SHP77 treated with DMSO at 0.1 percent for 48 hours (cell line): ENCODE measurements around the gene ANKS3.

Experiments used
- DNase-seq: peaks from one replicate; lab custom pipeline; 2025; lab: John Stamatoyannopoulos, UW

ANKS3 gene

DNA sequence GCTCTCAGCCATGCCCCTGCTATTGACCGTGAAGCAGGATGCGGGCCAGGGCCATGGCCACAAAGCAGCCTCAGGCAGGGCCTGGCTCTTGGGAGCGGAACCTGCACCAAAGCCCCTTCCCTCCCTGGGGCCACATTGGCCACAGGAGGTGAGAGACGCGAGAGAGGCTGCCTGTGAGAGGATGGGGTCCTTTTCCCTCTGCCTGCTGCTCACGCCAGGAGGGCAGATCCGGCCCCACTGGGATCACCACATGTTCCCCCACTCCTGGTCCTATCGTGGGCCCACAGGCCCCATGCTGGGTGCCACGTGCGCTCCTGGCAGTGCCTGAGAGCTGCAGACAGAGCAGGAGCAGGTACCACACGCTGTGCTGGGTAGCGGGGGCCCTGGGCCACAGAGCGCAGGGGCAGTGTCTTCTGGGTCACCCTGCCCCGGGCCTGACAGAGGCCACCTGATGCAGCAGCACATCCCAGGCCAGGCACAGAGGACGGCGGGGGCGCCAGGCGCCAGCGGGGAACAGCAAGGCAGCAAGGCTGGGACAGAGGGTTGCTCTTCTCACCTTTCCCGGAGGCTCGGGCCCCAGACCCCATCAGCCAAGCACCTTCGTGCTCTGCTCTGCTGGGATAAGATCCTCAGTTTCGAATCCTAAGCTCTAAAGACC is 49.9 kb downstream of the ANKS3 start:
- DNase-seq, result no peak

DNA sequence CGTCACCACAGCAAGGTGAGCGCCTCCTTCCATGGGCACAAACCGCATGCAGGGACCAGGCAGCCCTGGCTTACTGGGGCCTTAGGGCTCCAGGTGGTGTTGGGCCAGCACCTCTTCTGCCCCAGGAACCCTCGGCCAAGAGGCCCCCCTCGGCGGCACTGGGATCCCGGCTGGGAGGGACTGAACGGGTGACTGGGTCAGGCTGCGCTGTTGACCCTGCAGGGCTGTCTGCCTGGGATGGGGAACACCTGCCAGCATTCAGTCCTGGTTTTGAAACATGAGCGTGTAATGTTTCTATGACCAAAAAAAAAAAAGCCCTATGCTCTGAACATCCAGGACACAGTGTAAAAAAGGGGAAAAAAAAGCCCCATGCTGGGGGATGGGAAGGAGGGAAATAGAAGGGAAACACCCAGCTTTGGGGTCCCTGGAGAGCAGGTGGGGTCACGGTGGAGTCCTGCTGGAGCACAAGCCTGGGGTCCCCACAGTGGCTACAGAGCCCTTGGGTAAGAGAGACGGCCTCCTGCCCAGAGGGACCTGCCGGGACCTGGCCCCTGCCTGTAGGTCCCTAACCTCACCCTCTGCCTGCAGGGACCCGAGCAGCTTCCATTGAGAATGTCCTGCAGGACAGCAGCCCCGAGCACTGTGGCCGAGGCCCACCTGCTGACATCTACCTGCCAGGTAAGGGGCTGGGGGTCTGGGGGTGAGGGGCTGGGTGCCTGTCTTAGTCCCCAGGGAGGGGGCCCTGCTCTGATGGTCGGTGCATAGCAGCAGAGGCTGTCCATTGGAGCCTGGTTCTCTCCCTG is 50.6 kb downstream of the ANKS3 start:
- no peak for DNase-seq

GRCh38 chr16:4682616-4683254 is 51.3 kb downstream of the ANKS3 start:
- no peak for DNase-seq

- DNase-seq, result no peak
Measured at GRCh38 chr16:4682084-4682591, 51.9 kb downstream of the ANKS3 start.

DNA sequence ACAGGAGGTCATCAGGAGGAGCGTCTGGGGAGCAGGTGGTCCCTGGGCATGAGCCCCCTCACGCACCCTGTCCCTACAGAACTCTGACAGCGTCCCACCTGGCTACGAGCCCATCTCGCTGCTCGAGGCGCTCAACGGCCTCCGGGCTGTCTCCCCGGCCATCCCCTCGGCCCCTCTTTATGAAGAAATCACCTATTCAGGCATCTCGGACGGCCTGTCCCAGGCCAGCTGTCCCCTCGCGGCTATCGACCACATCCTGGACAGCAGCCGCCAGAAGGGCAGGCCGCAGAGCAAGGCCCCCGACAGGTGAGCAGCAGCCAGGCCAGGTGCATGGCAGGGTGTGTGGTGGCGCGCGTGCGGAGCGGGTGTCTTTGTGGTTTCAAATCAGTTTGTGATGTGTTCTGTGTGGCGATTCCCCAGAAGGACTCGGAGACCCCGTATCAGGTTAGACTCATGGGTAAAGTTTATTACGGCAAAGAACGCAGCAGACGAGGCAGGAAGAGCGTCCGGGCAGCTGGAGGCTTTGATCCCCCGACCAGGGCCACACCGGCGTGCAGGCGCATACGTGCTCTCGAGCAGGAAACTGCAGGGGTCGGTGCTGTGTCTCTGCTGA is 52.5 kb downstream of the ANKS3 start:
- DNase-seq, result no peak

- DNase-seq, result no peak
Measured at GRCh38 chr16:4680673-4681470, 53.2 kb downstream of the ANKS3 start.

DNA sequence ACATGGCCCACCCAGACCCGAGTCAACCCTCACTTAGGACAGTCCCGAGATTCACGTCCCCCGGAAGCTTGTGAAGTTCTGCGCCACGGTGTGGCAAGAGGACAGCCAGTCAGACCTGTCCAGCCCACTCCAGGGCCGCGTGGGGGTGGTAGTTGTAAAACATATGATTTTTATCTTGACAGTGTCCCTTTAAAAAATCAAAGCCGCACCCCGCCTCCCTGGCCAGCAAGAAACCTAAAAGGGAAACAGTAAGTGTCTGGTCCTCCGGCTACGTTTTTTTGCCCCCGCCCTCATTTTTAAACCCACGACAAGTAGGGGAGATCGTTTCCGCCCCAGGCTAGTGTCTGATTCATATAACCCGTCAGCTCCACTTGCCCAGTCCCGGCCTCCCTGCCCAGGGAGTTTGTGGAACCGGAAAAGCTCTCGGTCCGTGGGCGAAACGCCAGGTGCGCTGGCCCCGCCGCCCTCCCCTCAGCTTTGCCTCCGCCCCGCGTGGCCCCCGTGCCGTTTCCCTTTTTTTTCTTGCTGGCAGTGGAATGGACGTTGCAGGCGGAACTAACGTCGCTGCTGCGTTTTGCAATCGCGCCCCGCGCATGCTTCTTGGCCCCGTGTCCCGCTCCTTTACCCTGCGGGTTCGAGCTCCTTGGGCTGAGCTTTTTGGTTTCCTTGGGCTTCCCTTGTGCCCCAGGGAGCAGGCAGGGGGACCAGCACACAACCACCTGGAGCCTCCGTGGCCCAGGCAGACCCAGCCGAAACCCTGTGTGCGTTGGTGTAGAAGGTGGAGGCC is 54.0 kb downstream of the ANKS3 start:
- DNase-seq, result no peak

DNA sequence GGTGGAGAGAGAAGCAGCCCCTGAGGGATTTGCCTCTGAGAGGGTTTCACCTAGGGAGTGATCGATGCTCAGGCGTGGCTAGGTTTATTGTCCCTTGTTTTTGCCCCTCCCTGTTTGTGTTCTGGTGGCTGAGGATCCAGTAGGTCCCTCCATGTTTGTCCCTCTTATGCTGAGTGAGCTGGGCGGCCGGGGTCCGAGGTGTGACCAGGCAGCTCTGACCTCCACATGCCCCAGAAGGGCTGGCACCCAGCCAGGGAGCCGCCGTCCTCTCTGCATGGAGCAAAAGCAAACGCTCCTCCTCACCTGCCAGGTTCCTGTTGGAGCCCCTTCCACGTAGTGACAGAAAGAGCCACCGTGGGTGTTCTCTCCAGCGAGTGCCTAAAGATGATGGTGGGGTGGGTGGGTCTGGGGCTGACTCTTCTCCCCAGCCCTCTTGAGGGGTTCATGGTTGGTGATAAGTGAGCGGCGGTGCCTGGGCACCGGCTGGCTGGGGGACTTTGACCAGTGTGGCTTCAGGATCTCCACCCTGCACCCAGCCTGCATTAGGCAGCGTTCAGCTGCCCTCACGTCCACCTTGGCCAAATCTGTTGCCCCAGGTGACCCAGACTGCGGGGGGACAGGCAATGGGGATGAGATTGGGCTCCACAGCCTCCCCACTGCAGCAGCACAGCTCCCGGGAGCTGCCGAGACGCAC is 54.8 kb downstream of the ANKS3 start:
- no peak for DNase-seq

DNA sequence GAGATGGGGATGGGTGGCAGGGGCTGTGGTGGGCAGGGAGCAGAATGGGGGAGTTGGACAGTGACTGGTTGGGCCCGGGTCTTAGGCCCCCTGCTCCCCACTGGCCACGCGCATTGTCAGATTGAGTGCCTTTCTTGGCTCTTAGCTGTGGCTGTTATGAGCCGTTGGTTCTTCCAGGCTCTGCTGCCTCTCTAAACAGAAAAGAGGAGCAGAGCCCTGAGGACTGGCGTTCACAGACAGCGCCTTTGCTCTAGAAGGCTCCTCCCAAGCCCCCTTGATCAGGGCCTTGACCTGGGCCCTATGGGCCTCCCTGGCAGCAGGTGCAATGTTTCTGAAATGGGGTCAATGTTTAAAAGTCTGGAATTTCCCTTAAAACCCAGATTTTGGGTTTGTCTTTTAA is 55.5 kb downstream of the ANKS3 start:
- no peak for DNase-seq

DNA sequence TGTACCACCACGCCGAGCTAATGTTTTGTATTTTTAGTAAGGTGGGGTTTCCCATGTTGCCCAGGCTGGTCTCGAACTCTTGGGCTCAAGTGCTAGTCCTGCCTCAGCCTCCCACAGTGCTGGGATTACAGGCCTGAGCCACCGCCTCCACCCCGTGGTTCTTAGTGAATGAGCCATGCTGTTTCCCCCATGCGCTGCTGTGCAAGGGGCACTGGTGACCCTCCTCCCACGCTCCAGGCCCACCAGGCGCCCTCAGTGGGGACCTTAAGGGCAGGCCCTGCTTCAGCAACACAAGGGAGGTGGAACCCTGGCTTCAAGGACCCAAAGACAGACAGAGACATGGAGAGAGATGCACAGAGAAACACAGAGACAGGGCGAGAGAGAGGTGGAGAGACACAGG is 56.1 kb downstream of the ANKS3 start:
- DNase-seq, result no peak

- DNase-seq, result no peak
Measured at GRCh38 chr16:4677390-4677789, 56.7 kb downstream of the ANKS3 start.

DNA sequence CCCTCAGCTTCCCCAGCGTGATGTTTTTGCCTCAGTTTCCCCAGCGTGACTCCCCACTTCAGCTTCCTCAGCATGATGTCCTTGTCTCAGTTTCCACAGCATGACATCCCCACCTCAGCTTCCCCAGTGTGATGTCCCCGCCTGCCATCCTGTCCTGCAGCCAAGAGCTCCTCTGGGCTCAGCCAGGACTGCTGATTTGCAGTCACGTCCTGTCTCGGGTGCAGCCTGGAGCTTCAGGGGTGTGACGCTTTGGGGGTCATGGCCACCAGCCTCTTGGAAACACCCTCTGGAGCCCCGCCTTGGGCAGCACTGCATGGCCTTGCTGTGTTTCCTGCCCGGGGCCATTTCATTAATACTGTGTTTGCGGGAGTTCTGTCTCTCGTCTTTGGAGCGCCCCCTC is 57.2 kb downstream of the ANKS3 start:
- DNase-seq, result no peak

GRCh38 chr16:4675864-4676786 is 57.9 kb downstream of the ANKS3 start:
- no peak for DNase-seq

DNA sequence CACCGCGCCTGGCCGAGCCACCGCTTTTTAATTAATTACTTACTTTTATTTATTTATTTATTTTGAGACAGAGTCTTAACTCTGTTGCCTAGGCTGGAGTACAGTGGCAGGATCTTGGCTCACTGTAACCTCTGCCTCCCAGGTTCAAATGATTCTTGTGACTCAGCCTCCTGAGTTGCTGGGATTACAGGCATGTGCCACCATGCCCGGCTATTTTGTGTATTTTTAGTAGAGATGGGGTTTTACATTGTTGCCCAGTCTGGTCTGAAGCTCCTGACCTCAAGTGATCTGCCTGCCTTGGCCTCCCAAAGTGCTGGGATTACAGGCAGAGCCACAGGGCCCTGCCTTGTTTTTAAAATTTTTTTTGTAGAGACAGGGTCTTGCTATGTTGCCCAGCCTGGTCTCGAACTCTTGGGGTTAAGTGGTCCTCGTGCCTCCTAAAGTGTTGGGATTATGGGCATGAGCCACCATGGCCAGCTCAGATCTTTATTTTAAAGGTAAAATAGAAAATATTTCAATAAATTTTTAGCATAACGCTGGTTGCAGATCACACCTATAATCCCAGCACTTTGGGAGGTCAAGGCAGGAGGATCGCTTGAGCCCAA is 59.0 kb downstream of the ANKS3 start:
- no peak for DNase-seq

- no peak for DNase-seq
Measured at GRCh38 chr16:4673387-4674046, 60.6 kb downstream of the ANKS3 start.

GRCh38 chr16:4668313-4668960 is 65.6 kb downstream of the ANKS3 start:
- DNase-seq, result no peak

DNA sequence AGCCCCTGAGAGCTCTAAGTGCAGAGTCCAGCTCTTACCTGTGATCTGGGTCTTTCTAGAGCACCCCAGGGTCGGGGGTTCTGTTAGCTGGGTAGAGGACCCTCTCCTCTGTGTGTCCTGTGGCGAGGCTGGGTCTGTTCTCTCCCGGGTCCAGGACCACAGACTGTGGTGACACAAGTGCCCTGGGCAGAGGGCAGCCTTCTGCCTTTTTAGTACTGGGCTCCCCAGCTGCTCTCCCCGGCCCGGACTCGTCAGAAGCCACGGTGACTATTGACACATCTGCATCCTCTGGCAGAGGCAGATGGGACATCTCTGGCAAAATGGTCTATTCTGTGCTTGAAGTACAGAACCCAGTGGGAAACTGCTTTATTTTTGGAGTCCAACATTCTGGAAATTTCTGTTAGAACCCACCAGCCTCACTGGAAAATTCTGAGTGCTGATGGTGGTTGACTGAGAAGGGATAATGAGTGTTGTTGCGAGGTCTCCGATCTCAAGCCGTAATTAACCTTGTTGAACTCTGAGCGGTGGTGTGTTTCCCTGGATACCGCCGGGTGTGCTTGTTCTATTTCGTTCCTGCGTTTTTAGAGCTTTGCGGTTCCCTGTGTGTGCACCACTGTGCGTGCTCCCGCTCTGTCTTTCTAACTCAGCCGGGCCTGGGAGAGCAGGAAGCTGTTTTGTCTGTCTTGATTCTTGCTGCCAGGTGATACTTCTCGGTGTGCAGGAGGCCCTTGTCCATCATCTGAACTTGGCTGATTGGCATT is 66.7 kb downstream of the ANKS3 start:
- DNase-seq, result no peak
